ENCODE measurements around the gene ZMIZ1. TPM values are rescaled to one million over a fixed set of nuclear protein-coding genes. Genes with fewer than 3 reads are reported as not detected.

Gene ZMIZ1
- total and polyA plus RNA-seq, 2 experiments from 2014 or later, result 9.2 to 30.9 TPM

- H3K9me2 ChIP-seq (ENCODE audit: insufficient read depth), result no peaks in the 10 kb centered on the region
- peaks cover 6% of the 10 kb centered on the region; the same call in 1 of the 2 replicates for H3K79me2 ChIP-seq (replicated peaks; ENCODE audit: insufficient read depth)
- Mint-ChIP-seq H3K9me3 (no peaks in the 10 kb centered on the region), H3K36me3 (ENCODE audit: low read depth) (peaks cover 9% of the 10 kb centered on the region; the same call in 1 of the 3 replicates), H3K4me1 (peaks cover 46% of the 10 kb centered on the region), H3K27me3 (ENCODE audit: insufficient read depth, low read depth, poor library complexity) (peaks cover 16% of the 10 kb centered on the region), H3K4me3 (peak overlapping the region; percentile 6; the same call in 1 of the 3 replicates), H3K27ac (peak overlapping the region; percentile 25; the same call in 1 of the 2 replicates)
- H3K4me1 ChIP-seq (ENCODE audit: insufficient read depth), result peaks cover 12% of the 10 kb centered on the region
- no peaks in the 10 kb centered on the region for H3K27me3 ChIP-seq (ENCODE audit: insufficient read depth)
- H4K20me1 ChIP-seq (replicated peaks; ENCODE audit: insufficient read depth), result no peaks in the 10 kb centered on the region; the same call in 1 of the 2 replicates
- DNase-seq (ENCODE audit: low spot score), result peak; percentile 72
- no peaks in the 10 kb centered on the region for H3K36me3 ChIP-seq (ENCODE audit: insufficient read depth)
- ATAC-seq, result peak; percentile 47
- no peak overlapping the region for H2AFZ ChIP-seq
- H3K4me3 ChIP-seq, result no peak overlapping the region
- peak overlapping the region; percentile 78 for H3K27ac ChIP-seq (ENCODE audit: low read depth)
- peak overlapping the region; percentile 65; the same call in 1 of the 2 replicates for H3K4me2 ChIP-seq
- H3F3A ChIP-seq (replicated peaks; ENCODE audit: low read depth), result no peaks in the 10 kb centered on the region
- TF ChIP-seq EZH2 (IDR thresholded peaks at IDR 0.05; ENCODE audit: low read depth, unreplicated experiment), result no peak
- TF ChIP-seq NANOG (IDR thresholded peaks at IDR 0.05; ENCODE audit: borderline replicate concordance), result no peak
- TF ChIP-seq POLR2AphosphoS5 (IDR thresholded peaks at IDR 0.05; ENCODE audit: low read depth), result no peak
- no peak for TF ChIP-seq ZNF462 (CRISPR knock-in tag; IDR thresholded peaks at IDR 0.05)
- TF ChIP-seq ZNF331 (CRISPR knock-in tag; IDR thresholded peaks at IDR 0.05; ENCODE audit: low read depth), result no peak
- no peak for TF ChIP-seq REST (IDR thresholded peaks at IDR 0.05; ENCODE audit: unreplicated experiment)
- no peak for TF ChIP-seq STAT1 (IDR thresholded peaks at IDR 0.05; ENCODE audit: unreplicated experiment)
- TF ChIP-seq EZH2phosphoT487 (IDR thresholded peaks at IDR 0.05; ENCODE audit: unreplicated experiment), result no peak
- no peak for TF ChIP-seq JUNB (IDR thresholded peaks at IDR 0.05; ENCODE audit: unreplicated experiment)
- no peak for TF ChIP-seq ZNF114 (CRISPR knock-in tag; IDR thresholded peaks at IDR 0.05)
- TF ChIP-seq CREB1 (CRISPR knock-in tag; IDR thresholded peaks at IDR 0.05; ENCODE audit: low read depth), result no peak
- no peak for TF ChIP-seq ETS1 (IDR thresholded peaks at IDR 0.05)
- TF ChIP-seq CTCF (conservative IDR thresholded peaks at IDR 0.05; ENCODE audit: low read depth in 2 of 2), result no peak
These were observed 116.5 kb downstream of the ZMIZ1 start for GRCh38 chr10:79185067-79185774.

All from GM23338 (cell line).